Measurements from ENCODE around the gene TMEFF2. TPM values are rescaled to one million over a fixed set of nuclear protein-coding genes. Genes with fewer than 3 reads are reported as not detected.
A peak's percentile ranks its signal among the peaks of the same experiment; 100 is the strongest.
"Not testable (repeated sequence)": the region's sequence is repeated elsewhere in the genome, so short reads cannot be mapped to it uniquely, and the experiment has no call there.

TMEFF2 gene
- total RNA-seq, 1 donor from 2014 or later: not detected

- no peak for DNase-seq
Measured at GRCh38 chr2:192126912-192127311, 67.8 kb downstream of the TMEFF2 start.

DNA sequence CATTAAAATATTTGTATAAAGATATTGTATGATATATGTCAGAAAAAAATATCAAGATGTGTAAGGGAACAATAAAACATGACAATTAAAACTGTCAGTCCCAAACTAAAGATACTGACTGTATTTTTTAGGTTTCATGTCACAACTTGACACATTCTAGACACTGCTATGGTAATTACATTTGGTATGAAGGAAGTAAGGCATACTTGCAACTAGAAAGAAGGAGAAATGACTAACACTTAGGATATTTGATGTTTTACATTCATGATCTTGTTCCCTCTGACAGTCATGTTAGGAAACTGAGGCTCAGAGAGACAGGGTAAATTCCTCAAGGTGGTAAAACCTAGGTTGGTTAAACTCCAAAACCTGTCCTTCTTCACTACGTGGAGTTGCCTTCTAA is 68.3 kb downstream of the TMEFF2 start:
- DNase-seq: no peak

DNA sequence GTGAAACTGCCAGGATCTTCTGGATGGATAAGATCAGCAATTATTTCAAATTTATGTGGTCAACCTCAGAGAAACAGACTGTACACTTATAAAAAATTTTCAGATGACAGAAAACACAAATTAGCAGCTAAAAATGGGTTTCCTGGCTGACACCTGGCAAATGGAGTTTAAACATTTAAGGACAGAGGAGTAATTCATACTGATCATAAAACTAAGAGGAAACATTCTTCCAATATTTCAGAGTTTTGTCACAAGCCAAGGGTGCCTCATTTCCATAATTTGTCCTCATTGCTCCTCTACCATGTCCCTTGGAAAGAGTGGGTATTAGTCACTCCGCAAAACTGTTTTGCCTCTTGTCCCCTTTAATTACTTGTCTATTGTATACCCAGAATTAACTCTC is 70.2 kb downstream of the TMEFF2 start:
- DNase-seq: no peak

GRCh38 chr2:192123847-192124246 is 70.9 kb downstream of the TMEFF2 start:
- no peak for DNase-seq

DNA sequence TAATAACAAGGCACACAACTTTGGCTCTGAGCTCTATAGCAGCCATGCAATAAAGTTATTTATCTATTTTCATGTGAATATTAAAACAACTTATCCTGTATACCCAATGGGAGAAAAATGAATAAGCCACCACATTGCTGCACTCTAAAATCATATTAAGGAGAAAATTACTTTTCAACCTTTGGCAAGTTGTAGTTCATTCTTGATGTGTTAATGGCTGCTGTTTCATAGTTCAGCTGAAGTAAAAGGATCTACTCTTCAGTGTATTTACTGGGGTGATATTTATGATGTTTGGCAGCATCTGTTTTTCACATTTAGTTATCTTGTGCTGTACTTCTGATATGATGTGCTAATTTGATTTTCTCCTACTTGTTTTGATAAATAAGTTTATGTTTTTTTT is 71.8 kb downstream of the TMEFF2 start:
- DNase-seq: no peak

DNA sequence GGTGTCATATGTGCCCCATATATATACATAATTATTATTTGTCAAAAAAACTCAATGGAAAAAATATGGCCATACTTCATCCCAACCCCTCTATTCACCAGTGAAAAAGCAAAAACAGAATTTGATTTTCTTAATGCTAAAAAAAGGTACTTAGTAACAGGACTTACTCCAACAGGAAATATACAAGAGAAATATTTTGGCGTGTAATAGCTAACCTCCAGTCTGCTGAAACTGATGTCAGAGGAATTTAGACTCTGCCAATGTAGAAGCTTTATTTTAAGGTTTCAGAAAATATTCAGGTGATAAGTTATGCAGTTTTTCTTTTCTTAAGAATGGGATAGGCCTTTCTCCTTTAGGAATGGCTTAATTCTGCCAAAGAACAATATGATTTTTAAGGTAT is 72.6 kb downstream of the TMEFF2 start:
- DNase-seq: no peak

DNA sequence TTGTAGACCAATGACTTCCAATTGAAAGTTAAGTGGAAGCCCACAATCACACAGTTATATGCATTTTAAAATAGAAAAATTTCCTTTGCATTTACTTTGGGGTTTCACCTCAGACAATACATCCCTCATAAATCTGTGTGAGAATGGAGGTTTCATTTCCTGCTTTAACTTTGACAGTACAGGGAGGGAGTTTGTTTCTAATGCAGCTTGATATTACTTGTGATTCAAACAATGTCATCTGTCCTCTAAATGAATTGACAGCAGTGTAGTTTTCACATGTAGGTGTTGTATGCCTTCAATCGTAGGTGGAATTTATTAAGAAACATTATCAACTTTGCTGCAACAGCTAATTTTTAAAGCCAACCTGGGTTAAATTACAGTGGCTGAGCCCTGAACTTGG is 75.2 kb downstream of the TMEFF2 start:
- no peak for DNase-seq

GRCh38 chr2:192117705-192118104 is 77.0 kb downstream of the TMEFF2 start:
- DNase-seq: no peak

GRCh38 chr2:192111536-192111935 is 83.2 kb downstream of the TMEFF2 start:
- DNase-seq: not testable (repeated sequence)

GRCh38 chr2:192099742-192100141 is 95.0 kb downstream of the TMEFF2 start:
- DNase-seq: no peak

DNA sequence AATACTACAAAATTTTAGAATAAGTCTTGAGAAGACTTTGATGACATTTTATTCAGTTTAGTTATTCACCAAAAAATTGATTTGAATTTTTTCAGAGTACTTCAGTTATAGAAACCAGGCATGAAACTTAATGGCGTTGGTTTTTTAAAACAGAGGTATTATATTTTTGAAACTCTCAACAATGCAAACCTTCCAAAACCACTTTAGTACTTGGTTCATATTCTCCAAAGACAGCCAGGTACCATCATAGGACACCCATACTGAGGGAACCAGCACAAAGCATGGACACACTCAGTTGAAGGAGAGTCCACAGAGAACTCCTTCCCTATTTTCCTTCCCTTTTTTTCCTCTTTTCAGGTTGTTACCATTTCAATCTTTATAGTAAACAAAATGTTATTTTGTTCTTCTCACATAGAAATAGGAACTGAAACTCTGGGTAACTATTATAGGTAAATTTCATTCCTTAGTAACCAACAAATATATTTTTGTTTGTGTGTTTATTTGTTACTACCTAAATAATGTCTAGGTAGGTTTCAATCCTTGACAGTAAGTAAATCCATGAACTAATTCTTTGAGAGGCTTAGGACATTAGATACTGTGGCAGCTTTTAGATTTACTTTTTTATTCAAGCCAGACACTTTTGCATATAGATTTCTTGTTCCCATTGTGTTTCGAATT is 95.8 kb downstream of the TMEFF2 start:
- no peak for DNase-seq

GRCh38 chr2:192091476-192091875 is 103.3 kb downstream of the TMEFF2 start:
- no peak for DNase-seq

DNA sequence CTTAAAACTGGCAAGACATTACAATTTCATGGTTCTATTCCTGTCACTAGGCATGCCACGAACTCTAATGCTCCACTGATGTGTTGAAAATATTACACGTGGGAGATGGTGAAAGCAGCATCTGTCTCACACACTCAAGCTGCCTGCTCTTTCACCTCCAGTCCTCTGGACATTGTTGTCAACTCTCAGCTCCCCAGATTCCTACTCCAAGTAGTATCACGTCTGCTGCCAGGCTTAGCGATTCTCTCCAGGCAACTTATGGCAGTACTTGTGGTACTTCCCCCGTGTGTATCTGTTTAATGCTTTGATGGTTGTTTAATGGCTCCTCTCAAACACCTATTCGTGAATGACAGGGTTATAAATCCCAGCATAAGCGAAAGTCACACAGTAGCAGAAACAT is 103.8 kb downstream of the TMEFF2 start:
- DNase-seq: no peak

DNA sequence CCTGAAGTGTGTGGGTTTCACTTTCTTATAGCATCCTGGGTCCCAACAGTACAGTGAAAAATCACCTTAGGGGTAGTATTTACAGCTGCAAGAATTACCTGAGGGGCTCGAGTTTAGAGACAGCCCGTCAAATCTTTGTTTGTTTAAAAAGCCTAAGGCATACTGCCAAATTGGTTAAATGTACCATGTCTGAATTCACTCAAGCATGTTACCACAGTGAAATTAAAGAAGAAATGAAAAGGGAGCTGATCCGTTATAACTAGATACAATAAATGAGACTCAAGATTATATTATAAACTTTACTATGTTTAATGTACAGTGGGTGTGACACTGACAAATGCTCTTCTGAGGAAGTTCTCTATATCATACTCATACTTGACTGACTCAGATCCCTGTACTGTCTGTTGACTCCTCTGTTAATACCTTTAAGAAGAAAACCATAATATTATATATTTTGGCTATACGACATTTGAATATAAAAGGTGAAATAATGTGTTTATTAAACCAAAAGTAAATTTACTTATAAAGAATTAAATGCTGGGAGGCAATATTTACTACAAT is 107.3 kb downstream of the TMEFF2 start:
- DNase-seq: no peak

- DNase-seq: no peak
Measured at GRCh38 chr2:192082121-192082520, 112.6 kb downstream of the TMEFF2 start.

- DNase-seq: not testable (repeated sequence)
Measured at GRCh38 chr2:192080096-192080495, 114.6 kb downstream of the TMEFF2 start.

DNA sequence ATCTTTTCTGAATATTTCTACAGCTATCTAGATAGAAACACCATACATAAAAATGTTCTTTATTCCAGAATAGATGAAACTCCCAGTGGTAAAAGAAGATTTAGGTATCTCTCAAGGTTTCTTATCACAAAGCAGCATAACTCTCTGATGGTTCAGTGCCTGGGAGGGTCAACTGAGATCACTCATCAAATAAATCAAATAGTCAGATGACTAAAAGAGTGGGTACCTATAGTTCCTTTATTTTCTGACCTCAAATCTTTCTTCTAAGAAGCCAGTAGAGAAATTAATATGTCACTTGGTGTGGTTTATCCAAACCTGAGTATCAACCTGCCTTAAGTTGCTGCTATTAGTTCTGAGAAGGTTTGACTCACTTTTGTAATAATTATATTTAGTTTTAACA is 120.9 kb downstream of the TMEFF2 start:
- DNase-seq: no peak

DNA sequence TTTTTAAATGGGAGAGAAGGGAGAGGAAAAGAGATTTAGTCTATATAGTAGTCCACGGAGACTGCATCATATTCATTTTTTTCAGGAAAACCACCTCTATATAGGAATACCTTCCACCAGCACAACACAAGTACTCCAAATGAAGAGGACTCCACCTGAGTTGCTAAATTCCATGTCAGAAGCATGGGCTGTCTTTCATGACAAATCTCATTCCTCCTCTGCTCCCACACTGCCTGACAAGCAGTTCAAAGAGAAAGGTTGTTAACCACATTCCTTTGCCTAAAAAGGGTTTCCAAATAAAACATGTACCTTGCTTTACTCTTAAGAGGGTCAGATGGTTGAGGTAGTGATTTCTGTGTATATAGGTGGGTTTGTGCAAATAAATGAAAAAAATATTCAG is 122.0 kb downstream of the TMEFF2 start:
- no peak for DNase-seq

GRCh38 chr2:192072261-192072660 is 122.5 kb downstream of the TMEFF2 start:
- peak; percentile 3 for DNase-seq

DNA sequence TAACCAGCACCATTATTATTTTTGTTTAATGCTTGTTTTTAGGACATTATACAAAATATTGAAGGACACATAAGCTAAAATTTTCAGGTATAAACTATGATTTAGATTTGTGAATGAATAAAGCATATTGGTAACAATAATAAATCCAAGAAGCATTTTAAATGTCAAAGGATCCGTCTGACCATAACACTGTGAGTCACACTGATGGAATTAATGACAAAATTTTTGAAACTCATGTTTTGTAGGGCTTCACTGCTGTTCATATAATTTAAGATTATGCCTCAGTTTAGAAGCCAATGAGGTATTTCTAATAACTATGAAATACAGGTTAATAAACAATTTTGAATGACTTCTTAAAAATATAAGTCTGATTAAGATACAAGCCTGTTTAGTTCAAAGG is 124.6 kb downstream of the TMEFF2 start:
- DNase-seq: no peak

DNA sequence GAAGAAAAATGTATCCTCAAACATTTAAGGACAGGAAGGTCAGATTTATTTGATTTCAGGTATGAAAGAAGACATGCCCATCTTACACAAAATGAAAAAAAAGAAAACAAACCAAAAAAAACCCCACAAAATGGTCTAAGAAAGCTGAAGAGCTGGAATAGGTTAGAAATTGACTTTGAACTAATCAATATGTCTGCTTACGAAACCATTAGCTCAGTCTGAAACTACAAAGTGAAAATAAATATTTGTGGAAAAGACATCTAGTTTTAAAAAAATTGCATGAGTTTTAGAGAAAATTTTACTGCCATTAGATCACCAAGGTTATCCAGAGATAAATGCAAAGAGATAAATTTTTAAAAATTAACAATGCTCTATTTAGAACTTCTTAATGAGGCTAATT is 125.3 kb downstream of the TMEFF2 start:
- no peak for DNase-seq

- DNase-seq: no peak
Measured at GRCh38 chr2:192068966-192069365, 125.8 kb downstream of the TMEFF2 start.

DNA sequence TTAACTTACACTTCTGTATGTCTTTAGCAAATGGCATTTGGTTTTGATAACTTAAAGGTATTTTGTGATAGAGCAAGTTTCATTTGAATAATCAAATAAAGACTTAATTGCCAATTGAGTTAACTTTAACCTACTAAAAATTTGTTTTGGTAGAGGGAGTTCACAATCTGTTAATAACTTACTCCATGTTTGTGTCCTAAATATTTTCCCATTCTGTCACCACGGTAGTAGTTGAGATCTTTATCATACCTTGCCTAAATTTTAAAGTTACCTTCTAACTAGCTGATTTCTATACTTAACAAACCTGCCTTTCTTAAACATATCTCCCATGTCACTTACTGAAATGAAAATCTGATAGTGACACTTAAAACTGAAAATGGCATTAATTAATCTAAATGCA is 127.1 kb downstream of the TMEFF2 start:
- DNase-seq: no peak

- DNase-seq: no peak
Measured at GRCh38 chr2:192064459-192064858, 130.3 kb downstream of the TMEFF2 start.

- no peak for DNase-seq
Measured at GRCh38 chr2:192060161-192060560, 134.6 kb downstream of the TMEFF2 start.
